ENCODE results near the gene SIAH2. TPM values are rescaled to one million over a fixed set of nuclear protein-coding genes. Genes with fewer than 3 reads are reported as not detected.

Gene SIAH2
- total RNA-seq, 6 experiments from 2014 or later: 20.5 to 53.0 (median 36.5) TPM

GRCh38 chr3:150744919-150745211, 18.1 kb downstream of the SIAH2 start:
- H3K27ac ChIP-seq: peak overlapping the region in 2 of 3 donors; percentile 69 to 94
- intact Hi-C loops (cut with DNase I): no loop called here
- no peaks in the 10 kb centered on the region for H3K9me3 ChIP-seq
- peaks cover 0 to 12% (median 0%) of the 10 kb centered on the region in 4 donors for H3K36me3 ChIP-seq
- TF ChIP-seq CTCF (IDR thresholded peaks at IDR 0.05) (no peak), POLR2A (IDR thresholded peaks at IDR 0.05) (no peak)
- ATAC-seq (no peak), DNase-seq (no peak)
- no peaks in the 10 kb centered on the region for H3K27me3 ChIP-seq
- WGBS (ENCODE audit: insufficient coverage, low coverage, low lambda C conversion rate, missing lambda C conversion rate): 0% methylated on average over 1 of the region's 1 CpG
- peaks cover 0 to 97% (median 50%) of the 10 kb centered on the region in 4 donors for H3K4me1 ChIP-seq
- H3K4me3 ChIP-seq: no peak overlapping the region

- ATAC-seq (peak; percentile 9 to 38 (median 25)), DNase-seq (peak in 1 of 3 donors; percentile 75)
- H3K27ac ChIP-seq: peak overlapping the region in 2 of 3 donors; percentile 69 to 94
- H3K4me3 ChIP-seq: no peak overlapping the region
- WGBS (ENCODE audit: insufficient coverage, low coverage, low lambda C conversion rate, missing lambda C conversion rate): 52% methylated on average over 8 of the region's 8 CpGs
- TF ChIP-seq POLR2A (IDR thresholded peaks at IDR 0.05): no peak
- TF ChIP-seq CTCF (IDR thresholded peaks at IDR 0.05): no peak
- intact Hi-C loops (cut with DNase I): no loop called here
- H3K9me3 ChIP-seq: no peaks in the 10 kb centered on the region
- H3K4me1 ChIP-seq: peaks cover 0 to 95% (median 48%) of the 10 kb centered on the region in 4 donors
- H3K27me3 ChIP-seq: no peaks in the 10 kb centered on the region
- peaks cover 0 to 12% (median 0%) of the 10 kb centered on the region in 4 donors for H3K36me3 ChIP-seq
Measured at GRCh38 chr3:150744041-150744918, 18.7 kb downstream of the SIAH2 start.

GRCh38 chr3:150743508-150743907, 19.5 kb downstream of the SIAH2 start:
- Histone ChIP-seq H3K4me1 (peaks cover 0 to 95% (median 48%) of the 10 kb centered on the region in 4 donors), H3K36me3 (peaks cover 0 to 12% (median 0%) of the 10 kb centered on the region in 4 donors), H3K9me3 (no peaks in the 10 kb centered on the region), H3K4me3 (no peak overlapping the region), H3K27me3 (no peaks in the 10 kb centered on the region), H3K27ac (peak overlapping the region in 2 of 3 donors; percentile 69 to 94)
- DNase-seq (no peak), ATAC-seq (no peak)
- TF ChIP-seq CTCF (IDR thresholded peaks at IDR 0.05) (no peak), POLR2A (IDR thresholded peaks at IDR 0.05) (no peak)
- WGBS (ENCODE audit: insufficient coverage, low coverage, low lambda C conversion rate, missing lambda C conversion rate): 30% methylated on average over 2 of the region's 2 CpGs
- intact Hi-C loops (cut with DNase I): no loop called here

- Histone ChIP-seq H3K27me3 (no peaks in the 10 kb centered on the region), H3K4me3 (no peak overlapping the region), H3K27ac (peak overlapping the region in 2 of 3 donors; percentile 75 to 94), H3K4me1 (peaks cover 0 to 95% (median 47%) of the 10 kb centered on the region in 4 donors), H3K36me3 (peaks cover 0 to 12% (median 0%) of the 10 kb centered on the region in 4 donors), H3K9me3 (no peaks in the 10 kb centered on the region)
- TF ChIP-seq POLR2A (IDR thresholded peaks at IDR 0.05) (no peak), CTCF (IDR thresholded peaks at IDR 0.05) (no peak)
- WGBS (ENCODE audit: insufficient coverage, low coverage, low lambda C conversion rate, missing lambda C conversion rate): 90% methylated on average over 3 of the region's 4 CpGs
- intact Hi-C loops (cut with DNase I): no loop called here
- ATAC-seq (no peak), DNase-seq (no peak)
Measured at GRCh38 chr3:150742679-150743078, 20.3 kb downstream of the SIAH2 start.

All from right lobe of liver (tissue), 6 donors.